Midbrain (tissue), 1 donor: ENCODE results near the gene KLHL15.

ENCODE experiments used
- DNase-seq: peaks from one replicate; lab custom pipeline; 2025; lab: John Stamatoyannopoulos, UW

The KLHL15 gene

DNA sequence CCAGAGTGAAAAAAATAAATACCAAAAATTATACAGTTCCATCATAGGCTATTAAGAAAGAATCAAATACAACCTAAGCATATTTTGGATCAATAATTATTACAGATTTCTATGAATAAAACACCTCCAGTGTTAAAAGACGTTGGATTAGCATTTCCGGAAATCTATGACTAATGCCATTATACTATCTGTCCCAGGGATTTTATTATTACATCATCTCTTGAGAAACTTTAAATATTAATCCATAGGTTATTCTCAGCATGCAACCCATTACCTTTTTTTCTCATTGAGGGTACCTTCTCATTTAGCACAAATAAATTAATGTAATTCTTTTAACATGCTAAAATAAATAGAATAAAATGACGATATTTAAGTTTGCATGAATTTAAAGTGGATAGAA, 74.6 kb downstream of the KLHL15 start:
- no peak for DNase-seq

- no peak for DNase-seq
These were observed 81.8 kb downstream of the KLHL15 start for GRCh38 chrX:23945206-23945605.

DNA sequence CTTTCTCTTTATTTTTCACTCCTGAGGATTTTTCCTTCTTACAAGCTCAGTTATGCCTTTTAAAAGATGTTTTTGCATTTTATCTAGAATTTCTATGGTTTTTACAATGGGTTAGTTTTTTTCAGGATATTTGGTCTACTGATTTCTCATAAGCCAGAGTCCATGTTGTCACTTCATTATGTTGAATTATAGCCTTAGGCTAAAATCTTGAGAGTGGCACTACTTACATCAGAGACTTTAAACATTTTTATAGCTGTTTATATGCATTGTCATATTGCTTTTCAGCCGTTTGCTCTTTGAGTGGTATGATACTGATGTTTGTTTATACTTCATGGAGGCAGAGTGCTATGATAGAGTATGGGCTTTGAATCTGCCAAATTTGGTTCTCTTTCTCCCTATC, 82.8 kb downstream of the KLHL15 start:
- no peak for DNase-seq

DNA sequence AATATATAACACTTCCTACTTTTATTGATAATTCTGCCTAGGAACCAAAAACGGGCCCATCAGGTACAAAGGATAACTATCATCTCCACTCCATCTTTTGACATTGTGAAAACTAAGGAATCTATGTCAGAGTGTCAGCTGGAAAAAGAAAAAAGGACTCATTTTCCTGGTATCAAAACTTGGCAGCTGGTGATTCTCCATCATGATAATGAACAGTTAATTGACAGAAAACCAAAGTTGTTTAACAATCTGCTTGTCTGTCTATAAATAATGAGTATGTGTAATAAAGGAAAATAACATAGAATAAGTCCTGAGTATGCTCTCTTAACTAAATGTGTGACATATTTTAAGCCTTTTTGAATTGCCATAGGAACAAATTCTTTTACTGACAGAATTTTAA, 87.8 kb downstream of the KLHL15 start:
- no peak for DNase-seq

DNA sequence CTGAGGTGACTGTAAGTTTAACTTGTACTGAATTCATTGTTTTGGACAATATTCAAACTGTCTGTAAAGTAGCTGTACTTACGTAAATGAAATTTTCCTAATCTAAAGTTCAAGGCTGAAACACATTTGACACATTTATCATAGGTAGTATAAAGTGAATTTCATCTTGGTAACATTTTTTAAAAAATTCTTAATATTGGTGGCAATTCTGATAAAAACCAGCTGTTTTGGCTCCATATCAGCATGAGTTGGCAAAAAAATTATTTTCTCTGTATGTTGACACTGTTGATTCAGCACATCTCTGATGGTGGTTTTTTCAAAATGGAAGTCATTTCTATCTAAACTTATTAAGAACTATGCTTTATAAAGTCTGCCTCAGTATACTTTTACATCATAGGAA, 88.3 kb downstream of the KLHL15 start:
- DNase-seq: no peak

- DNase-seq: no peak
These were observed 89.9 kb downstream of the KLHL15 start for GRCh38 chrX:23937100-23937499.

- no peak for DNase-seq
These were observed 90.8 kb downstream of the KLHL15 start for GRCh38 chrX:23936180-23936579.

- DNase-seq: no peak
These were observed 91.9 kb downstream of the KLHL15 start for GRCh38 chrX:23935106-23935505.
